RWPE2 (cell line): ENCODE measurements around the gene DLST.

ENCODE experiments used
- ATAC-seq: fragments of 200-7000 bp; cut with Tn5 transposase; 3 replicates; pipeline ENCODE4 v1.9.1; 2021; ENCODE audit warnings: low read depth
- DNase-seq: peaks from one replicate; pipeline ENCODE4 v3.0.0-alpha.2; 2020; ENCODE audit warnings: low spot score
- H3K27ac ChIP-seq: fragments of 450-650 bp; 2 replicates; pipeline ENCODE4 v1.5.1; 2017; ENCODE audit warnings: mild to moderate bottlenecking; ENCODE audit not compliant: poor library complexity, severe bottlenecking
- H3K27me3 ChIP-seq: fragments of 250-450 bp; sonication (Bioruptor Pico); 2 replicates; pipeline ENCODE4 v1.5.1; 2021; ENCODE audit warnings: mild to moderate bottlenecking, moderate library complexity; ENCODE audit not compliant: insufficient read depth, poor library complexity, severe bottlenecking
- H3K36me3 ChIP-seq: fragments of 250-450 bp; sonication (Bioruptor Pico); 2 replicates; pipeline ENCODE4 v1.5.1; 2020; ENCODE audit warnings: low read depth, mild to moderate bottlenecking, moderate library complexity
- H3K4me1 ChIP-seq: fragments of 250-450 bp; sonication (Bioruptor Pico); 2 replicates; pipeline ENCODE4 v1.5.1; 2021; ENCODE audit warnings: mild to moderate bottlenecking, moderate library complexity; ENCODE audit not compliant: insufficient read depth, poor library complexity, severe bottlenecking
- H3K4me3 ChIP-seq: fragments of 250-450 bp; sonication (Bioruptor Pico); 2 replicates; pipeline ENCODE4 v1.5.1; 2021; ENCODE audit warnings: mild to moderate bottlenecking, moderate library complexity; ENCODE audit not compliant: severe bottlenecking
- H3K9me3 ChIP-seq: fragments of 250-450 bp; sonication (Bioruptor Pico); 2 replicates; pipeline ENCODE4 v1.5.1; 2021; ENCODE audit warnings: mild to moderate bottlenecking, moderate library complexity; ENCODE audit not compliant: severe bottlenecking
- CTCF ChIP-seq: fragments of 450-650 bp; IDR thresholded peaks from one replicate; pipeline ENCODE4 v1.5.1; 2017; ENCODE audit warnings: mild to moderate bottlenecking, moderate library complexity; ENCODE audit not compliant: poor library complexity, severe bottlenecking

The DLST gene

GRCh38 chr14:74871819-74872218 lies 9.9 kb upstream of the DLST start:
- ATAC-seq (no peak), DNase-seq (no peak)
- Histone ChIP-seq H3K36me3 (no peaks in the 10 kb centered on the region), H3K4me3 (no peak overlapping the region), H3K4me1 (no peaks in the 10 kb centered on the region), H3K27me3 (no peaks in the 10 kb centered on the region), H3K9me3 (no peaks in the 10 kb centered on the region), H3K27ac (no peak overlapping the region)
- no peak for TF ChIP-seq CTCF

- no peaks in the 10 kb centered on the region for H3K36me3 ChIP-seq
- H3K27me3 ChIP-seq = no peaks in the 10 kb centered on the region
- no peak overlapping the region for H3K27ac ChIP-seq
- DNase-seq (no peak), ATAC-seq (no peak)
- H3K4me1 ChIP-seq = no peaks in the 10 kb centered on the region
- no peak for TF ChIP-seq CTCF
- H3K4me3 ChIP-seq = no peak overlapping the region
- no peaks in the 10 kb centered on the region for H3K9me3 ChIP-seq
These were observed 6.5 kb upstream of the DLST start for GRCh38 chr14:74875204-74875603.

- no peak within 1 kb of the TSS for H3K27ac ChIP-seq
- H3K36me3 ChIP-seq = no peaks in the 10 kb centered on the region
- DNase-seq (no peak), ATAC-seq (no peak)
- TF ChIP-seq CTCF = no peak
- no peaks in the 10 kb centered on the region for H3K9me3 ChIP-seq
- no peak within 1 kb of the TSS for H3K4me3 ChIP-seq
- no peaks in the 10 kb centered on the region for H3K27me3 ChIP-seq
- no peaks in the 10 kb centered on the region for H3K4me1 ChIP-seq
These were observed 5.5 kb upstream of the DLST start, which contains the start of gene PROX2 for GRCh38 chr14:74875941-74876913. PROX2 (minus strand) TSS chr14:74876145; CDS start chr14:74863834, 12,311 bp downstream.

- H3K36me3 ChIP-seq = peaks cover 15% of the 10 kb centered on the region
- DNase-seq (no peak), ATAC-seq (no peak)
- H3K4me3 ChIP-seq = no peak overlapping the region
- no peaks in the 10 kb centered on the region for H3K27me3 ChIP-seq
- H3K4me1 ChIP-seq = peaks cover 19% of the 10 kb centered on the region
- H3K9me3 ChIP-seq = no peaks in the 10 kb centered on the region
- no peak overlapping the region for H3K27ac ChIP-seq
- no peak for TF ChIP-seq CTCF
These were observed 2.1 kb upstream of the DLST start for GRCh38 chr14:74879427-74880182.
